HEK293 (cell line): ENCODE data around the gene CLMN.

Experiments used
- CTCF ChIA-PET: fragments of 350-600 bp; formaldehyde crosslinking; extraction: SDS; loops from one replicate; lab custom pipeline; 2021; ENCODE audit warnings: antibody characterized with exemption; lab: Yijun Ruan, JAX
- POLR2A ChIA-PET: fragments of 300-600 bp; formaldehyde crosslinking; extraction: SDS; loops from one replicate; lab custom pipeline; 2020; ENCODE audit warnings: antibody characterized with exemption, inconsistent platforms; lab: Yijun Ruan, JAX
- H3K27ac ChIP-seq: fragments of 200-500 bp; sonication (Bioruptor generic); 2 replicates; pipeline ENCODE4 v1.5.1; 2014; ENCODE audit warnings: low read depth, low read length, control low read depth, inconsistent platforms; ENCODE audit errors: extremely low read depth
- H3K36me3 ChIP-seq, 2 experiments: fragments of 200-500 bp in 1 of 2; sonication (Bioruptor generic) in 1 of 2; 1 replicate in 1 of 2; 2 replicates in 1 of 2; pipeline ENCODE4 v1.5.1; 2014 to 2017; ENCODE audit warnings: inconsistent platforms in 2 of 2, low read length in 2 of 2; ENCODE audit not compliant: control insufficient read depth in 2 of 2, insufficient read depth in 1 of 2
- H3K4me1 ChIP-seq: fragments of 200-500 bp; sonication (Bioruptor generic); 2 replicates; pipeline ENCODE4 v1.5.1; 2014; ENCODE audit warnings: mild to moderate bottlenecking, low read length, inconsistent platforms; ENCODE audit not compliant: control insufficient read depth, insufficient read depth
- H3K4me3 ChIP-seq: 2 replicates; pipeline ENCODE4 v1.5.1; 2011; ENCODE audit warnings: low read depth, mild to moderate bottlenecking, control low read depth, low read length, moderate library complexity
- H3K9me3 ChIP-seq: fragments of 200-500 bp; sonication (Bioruptor generic); 2 replicates; pipeline ENCODE4 v1.5.1; 2014; ENCODE audit warnings: low read depth, low read length, inconsistent platforms; ENCODE audit not compliant: control insufficient read depth, insufficient read depth
- GLIS1 ChIP-seq: fragments of 450-650 bp; formaldehyde crosslinking; IDR thresholded peaks from 2 replicates; pipeline ENCODE4 v1.5.1; 2016; ENCODE audit warnings: missing biosample characterization, missing genetic modification characterization
- KLF10 ChIP-seq: fragments of 450-650 bp; IDR thresholded peaks from 2 replicates; pipeline ENCODE4 v1.5.1; 2018; ENCODE audit warnings: missing biosample characterization, mild to moderate bottlenecking, missing genetic modification characterization
- KLF16 ChIP-seq: fragments of 450-650 bp; formaldehyde crosslinking; IDR thresholded peaks from 2 replicates; pipeline ENCODE4 v1.5.1; 2017; ENCODE audit warnings: missing biosample characterization, missing genetic modification characterization
- MZF1 ChIP-seq: fragments of 450-650 bp; formaldehyde crosslinking; IDR thresholded peaks from 2 replicates; pipeline ENCODE4 v1.5.1; 2017; ENCODE audit warnings: missing biosample characterization, missing genetic modification characterization, borderline replicate concordance
- OSR2 ChIP-seq: fragments of 450-650 bp; formaldehyde crosslinking; IDR thresholded peaks from 2 replicates; pipeline ENCODE4 v1.5.1; 2016; ENCODE audit warnings: missing biosample characterization, missing genetic modification characterization
- SETDB1 ChIP-seq: IDR thresholded peaks from one replicate; pipeline ENCODE4 v1.6.1; 2017; ENCODE audit warnings: mild to moderate bottlenecking, low read length, moderate library complexity, mixed read lengths; ENCODE audit not compliant: insufficient read length
- ZBTB21 ChIP-seq: fragments of 450-650 bp; formaldehyde crosslinking; IDR thresholded peaks from 2 replicates; pipeline ENCODE4 v1.5.1; 2017; ENCODE audit warnings: missing biosample characterization, missing genetic modification characterization
- ZIC2 ChIP-seq: fragments of 450-650 bp; formaldehyde crosslinking; IDR thresholded peaks from 2 replicates; pipeline ENCODE4 v1.5.1; 2016; ENCODE audit warnings: missing biosample characterization, missing genetic modification characterization
- ZNF423 ChIP-seq: fragments of 450-650 bp; formaldehyde crosslinking; IDR thresholded peaks from 2 replicates; pipeline ENCODE4 v1.5.1; 2016; ENCODE audit warnings: missing biosample characterization, missing genetic modification characterization
- ZNF558 ChIP-seq: fragments of 450-650 bp; formaldehyde crosslinking; IDR thresholded peaks from 2 replicates; pipeline ENCODE4 v1.5.1; 2016; ENCODE audit warnings: missing biosample characterization, missing genetic modification characterization
- ZNF560 ChIP-seq: fragments of 450-650 bp; formaldehyde crosslinking; IDR thresholded peaks from 2 replicates; pipeline ENCODE4 v1.5.1; 2017; ENCODE audit warnings: missing biosample characterization, missing genetic modification characterization, borderline replicate concordance
- ZNF624 ChIP-seq: fragments of 450-650 bp; formaldehyde crosslinking; IDR thresholded peaks from 2 replicates; pipeline ENCODE4 v1.5.1; 2017; ENCODE audit warnings: missing biosample characterization, missing genetic modification characterization
- ZNF658 ChIP-seq: fragments of 450-650 bp; formaldehyde crosslinking; IDR thresholded peaks from 2 replicates; pipeline ENCODE4; 2016; ENCODE audit warnings: missing biosample characterization, missing genetic modification characterization
- ZNF660 ChIP-seq: fragments of 450-650 bp; IDR thresholded peaks from 2 replicates; pipeline ENCODE4 v1.5.1; 2018; ENCODE audit warnings: missing biosample characterization, mild to moderate bottlenecking, missing genetic modification characterization
- ZNF670 ChIP-seq: fragments of 450-650 bp; formaldehyde crosslinking; IDR thresholded peaks from 2 replicates; pipeline ENCODE4 v1.5.1; 2016; ENCODE audit warnings: missing biosample characterization, missing genetic modification characterization, low read depth
- ZNF777 ChIP-seq: fragments of 450-650 bp; formaldehyde crosslinking; IDR thresholded peaks from 2 replicates; pipeline ENCODE4 v1.5.1; 2017; ENCODE audit warnings: missing biosample characterization, missing genetic modification characterization, borderline replicate concordance
- ZSCAN30 ChIP-seq: fragments of 450-650 bp; IDR thresholded peaks from 2 replicates; pipeline ENCODE4 v1.5.1; 2018; ENCODE audit warnings: missing biosample characterization, mild to moderate bottlenecking, missing genetic modification characterization, moderate library complexity
- TF ChIP-seq, protein P1 (sequence below): fragments of 450-650 bp; formaldehyde crosslinking; IDR thresholded peaks from 2 replicates; pipeline ENCODE4 v1.5.0; 2017; ENCODE audit warnings: missing biosample characterization, missing genetic modification characterization, borderline replicate concordance
- TF ChIP-seq, protein P2 (sequence below): fragments of 450-650 bp; formaldehyde crosslinking; IDR thresholded peaks from 2 replicates; pipeline ENCODE4 v1.5.1; 2017; ENCODE audit warnings: missing biosample characterization, missing genetic modification characterization

Gene CLMN

DNA sequence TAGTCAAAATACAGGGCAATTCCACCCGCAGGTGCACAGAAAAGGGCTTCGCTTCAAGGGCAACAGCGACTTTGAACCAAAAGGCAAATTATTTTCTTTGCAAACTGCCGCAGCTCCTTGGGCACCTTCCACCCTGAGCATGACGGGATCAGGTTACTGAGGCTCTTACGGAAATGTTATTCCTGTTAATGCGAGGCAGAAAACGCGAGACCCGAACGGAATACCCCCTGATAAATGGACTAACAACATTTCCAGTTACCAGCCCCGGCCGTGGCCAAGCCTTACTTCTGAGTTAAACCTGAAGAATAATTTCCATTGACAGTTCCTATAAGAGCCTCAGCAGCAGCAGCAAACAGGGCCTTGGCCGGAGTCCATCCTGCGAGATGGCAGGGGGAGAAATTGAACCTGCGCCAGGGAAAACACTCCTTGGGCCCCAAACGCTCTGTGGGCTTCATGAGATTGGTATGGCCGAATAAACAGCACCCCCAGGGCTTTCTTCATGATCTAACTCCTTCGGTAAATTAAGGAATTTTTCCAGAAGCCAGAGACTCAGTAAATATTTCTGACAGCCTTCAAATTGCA, 92.3 kb downstream of the CLMN start (continued):
- TF ChIP-seq OSR2 (peak; percentile 51; the same call in 1 of the 2 replicates), ZSCAN30 (tag by site-specific recombination) (peak; percentile 75), KLF16 (tag by site-specific recombination) (no peak), ZNF660 (peak; percentile 60; the same call in 1 of the 2 replicates)

DNA sequence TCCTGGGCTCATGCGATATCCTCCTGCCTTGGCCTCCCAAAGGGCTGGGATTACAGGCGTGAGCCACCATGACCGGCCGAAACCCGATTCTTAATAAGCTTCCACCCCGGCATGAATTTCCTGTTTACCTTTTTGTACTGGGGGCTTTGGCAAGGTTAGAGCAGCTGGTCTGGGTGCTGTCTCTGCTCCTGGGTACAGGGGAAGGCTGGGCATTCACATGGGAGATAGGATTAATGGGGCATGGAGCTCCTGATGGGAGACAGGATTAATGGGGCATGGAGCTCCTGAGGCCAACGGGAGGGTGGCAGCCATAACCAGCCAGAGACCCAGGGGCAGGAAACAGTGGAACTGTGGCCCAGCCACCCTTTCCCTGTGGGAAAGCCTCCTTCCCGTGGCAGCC, 92.9 kb downstream of the CLMN start:
- H3K27ac ChIP-seq: peak overlapping the region; percentile 64
- CTCF ChIA-PET: no interaction called here
- TF ChIP-seq ZIC2 (tag by site-specific recombination) (peak; percentile 52), ZNF423 (tag by site-specific recombination) (peak; percentile 53; the same call in 1 of the 2 replicates), GLIS1 (tag by site-specific recombination) (peak; percentile 60; the same call in 1 of the 2 replicates), OSR2 (peak; percentile 46; the same call in 1 of the 2 replicates), MZF1 (tag by site-specific recombination) (no peak), SETDB1 (no peak)

DNA sequence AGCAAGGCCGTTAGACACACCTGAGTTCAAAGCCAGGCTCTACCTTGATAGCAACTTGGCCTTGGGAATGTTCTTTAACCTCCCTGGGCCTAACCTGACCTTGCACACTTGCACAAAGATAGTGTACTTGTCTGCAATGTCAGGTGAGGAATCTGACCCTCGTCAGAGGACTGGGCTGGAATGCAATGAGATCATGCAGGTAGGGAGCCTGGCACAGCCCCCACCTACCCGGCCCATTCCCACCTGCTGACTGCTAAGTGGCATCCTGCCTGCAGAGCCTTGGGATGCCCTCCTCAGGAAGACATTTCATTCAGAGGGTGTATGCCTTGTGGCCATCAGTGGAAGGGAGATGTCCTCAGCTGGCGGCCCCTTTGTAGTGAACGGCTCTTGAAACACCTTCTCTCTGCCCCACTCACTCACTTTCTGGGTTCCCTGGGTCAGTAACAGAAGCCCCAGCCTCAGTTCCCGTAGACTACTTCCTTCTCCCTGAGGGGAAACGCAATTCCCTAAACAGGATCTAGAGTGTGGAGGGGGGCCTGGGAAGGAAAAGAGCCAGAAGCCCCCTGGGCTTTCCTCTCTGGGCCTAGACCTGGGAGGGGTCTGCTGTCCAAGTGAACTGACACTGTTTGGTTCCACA, 94.3 kb downstream of the CLMN start:
- H3K9me3 ChIP-seq: no peaks in the 10 kb centered on the region
- H3K36me3 ChIP-seq: no peaks in the 10 kb centered on the region
- H3K27ac ChIP-seq: no peak overlapping the region
- no peak for TF ChIP-seq KLF10 (tag by site-specific recombination)
- TF ChIP-seq ZIC2 (tag by site-specific recombination): peak; percentile 76
- H3K4me3 ChIP-seq: no peak overlapping the region
- H3K4me1 ChIP-seq: peaks cover 16% of the 10 kb centered on the region
- ChIA-PET POLR2A (no interaction called here), CTCF (no interaction called here)

More for the DNA sequence above, 92.9 kb downstream of the CLMN start:
- Histone ChIP-seq H3K9me3 (no peaks in the 10 kb centered on the region), H3K36me3 (no peaks in the 10 kb centered on the region), H3K4me1 (peaks cover 16% of the 10 kb centered on the region), H3K4me3 (no peak overlapping the region)
- POLR2A ChIA-PET: no interaction called here

DNA sequence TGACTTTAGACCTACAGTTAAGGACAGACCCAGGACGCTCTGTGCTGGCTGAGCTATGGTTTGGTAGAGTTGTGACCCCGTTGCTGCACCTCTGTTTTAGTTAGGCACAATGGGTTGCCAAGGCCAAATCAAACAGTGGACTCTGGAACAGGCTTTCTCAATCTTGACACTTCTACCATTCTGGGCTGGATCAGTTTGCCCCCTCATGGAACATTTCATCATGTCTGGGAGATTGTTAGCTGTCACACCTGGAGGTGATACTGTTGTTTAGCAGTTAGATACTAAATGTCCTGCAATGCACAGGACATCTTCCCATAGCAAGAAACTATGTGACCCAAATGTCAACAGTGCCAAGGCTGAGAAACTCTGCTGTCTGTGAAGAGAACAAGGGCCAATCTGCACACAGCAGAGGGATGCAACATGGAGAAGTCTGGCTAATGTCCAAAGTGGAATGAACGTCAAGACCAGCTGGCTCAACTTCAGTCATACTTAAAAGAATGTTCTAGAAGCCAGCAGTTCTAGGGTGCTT, 96.8 kb downstream of the CLMN start:
- ChIA-PET POLR2A (no interaction called here), CTCF (no interaction called here)
- no peaks in the 10 kb centered on the region for H3K36me3 ChIP-seq
- TF ChIP-seq ZBTB21 (tag by site-specific recombination) (no peak), ZNF670 (no peak), ZNF558 (tag by site-specific recombination) (no peak), ZNF777 (no peak), ZNF658 (tag by site-specific recombination) (no peak), ZNF560 (tag by site-specific recombination) (no peak), ZNF624 (tag by site-specific recombination) (no peak)
- TF ChIP-seq, protein P1, sequence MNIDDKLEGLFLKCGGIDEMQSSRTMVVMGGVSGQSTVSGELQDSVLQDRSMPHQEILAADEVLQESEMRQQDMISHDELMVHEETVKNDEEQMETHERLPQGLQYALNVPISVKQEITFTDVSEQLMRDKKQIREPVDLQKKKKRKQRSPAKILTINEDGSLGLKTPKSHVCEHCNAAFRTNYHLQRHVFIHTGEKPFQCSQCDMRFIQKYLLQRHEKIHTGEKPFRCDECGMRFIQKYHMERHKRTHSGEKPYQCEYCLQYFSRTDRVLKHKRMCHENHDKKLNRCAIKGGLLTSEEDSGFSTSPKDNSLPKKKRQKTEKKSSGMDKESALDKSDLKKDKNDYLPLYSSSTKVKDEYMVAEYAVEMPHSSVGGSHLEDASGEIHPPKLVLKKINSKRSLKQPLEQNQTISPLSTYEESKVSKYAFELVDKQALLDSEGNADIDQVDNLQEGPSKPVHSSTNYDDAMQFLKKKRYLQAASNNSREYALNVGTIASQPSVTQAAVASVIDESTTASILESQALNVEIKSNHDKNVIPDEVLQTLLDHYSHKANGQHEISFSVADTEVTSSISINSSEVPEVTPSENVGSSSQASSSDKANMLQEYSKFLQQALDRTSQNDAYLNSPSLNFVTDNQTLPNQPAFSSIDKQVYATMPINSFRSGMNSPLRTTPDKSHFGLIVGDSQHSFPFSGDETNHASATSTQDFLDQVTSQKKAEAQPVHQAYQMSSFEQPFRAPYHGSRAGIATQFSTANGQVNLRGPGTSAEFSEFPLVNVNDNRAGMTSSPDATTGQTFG (tag by site-specific recombination): no peak
- TF ChIP-seq, protein P2, sequence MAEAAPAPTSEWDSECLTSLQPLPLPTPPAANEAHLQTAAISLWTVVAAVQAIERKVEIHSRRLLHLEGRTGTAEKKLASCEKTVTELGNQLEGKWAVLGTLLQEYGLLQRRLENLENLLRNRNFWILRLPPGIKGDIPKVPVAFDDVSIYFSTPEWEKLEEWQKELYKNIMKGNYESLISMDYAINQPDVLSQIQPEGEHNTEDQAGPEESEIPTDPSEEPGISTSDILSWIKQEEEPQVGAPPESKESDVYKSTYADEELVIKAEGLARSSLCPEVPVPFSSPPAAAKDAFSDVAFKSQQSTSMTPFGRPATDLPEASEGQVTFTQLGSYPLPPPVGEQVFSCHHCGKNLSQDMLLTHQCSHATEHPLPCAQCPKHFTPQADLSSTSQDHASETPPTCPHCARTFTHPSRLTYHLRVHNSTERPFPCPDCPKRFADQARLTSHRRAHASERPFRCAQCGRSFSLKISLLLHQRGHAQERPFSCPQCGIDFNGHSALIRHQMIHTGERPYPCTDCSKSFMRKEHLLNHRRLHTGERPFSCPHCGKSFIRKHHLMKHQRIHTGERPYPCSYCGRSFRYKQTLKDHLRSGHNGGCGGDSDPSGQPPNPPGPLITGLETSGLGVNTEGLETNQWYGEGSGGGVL (tag by site-specific recombination): no peak
- peaks cover 11% of the 10 kb centered on the region for H3K4me1 ChIP-seq
- H3K4me3 ChIP-seq: no peak overlapping the region
- no peaks in the 10 kb centered on the region for H3K9me3 ChIP-seq
- H3K27ac ChIP-seq: no peak overlapping the region
